Transverse colon (tissue), 4 donors: ENCODE results near the gene UGT1A5. TPM values are rescaled to one million over a fixed set of nuclear protein-coding genes. Genes with fewer than 3 reads are reported as not detected.

Experiments
- DNase-seq: peaks from one replicate; pipeline ENCODE4 v3.0.0-alpha.2; 2019
- H3K27ac ChIP-seq, 4 donors: fragments of 200-600 bp; sonication (generic); 2 replicates each; pipeline ENCODE4 v1.5.1; 2016 to 2018; ENCODE audit warnings: inconsistent platforms in 4 of 4
- H3K27me3 ChIP-seq: fragments of 200-600 bp; sonication (generic); 2 replicates; pipeline ENCODE4 v1.5.1; 2017; ENCODE audit warnings: inconsistent platforms
- H3K36me3 ChIP-seq, 4 donors: fragments of 200-600 bp; sonication (generic); 2 replicates each; pipeline ENCODE4 v1.5.1; 2017 to 2019; ENCODE audit warnings: inconsistent platforms in 4 of 4
- H3K4me1 ChIP-seq, 4 donors: fragments of 200-600 bp; sonication (generic); 2 replicates each; pipeline ENCODE4 v1.5.1; 2017 to 2020; ENCODE audit warnings: inconsistent platforms in 4 of 4
- H3K4me3 ChIP-seq, 4 donors: fragments of 200-600 bp; sonication (generic); 1 replicate in 1 of 4; 2 replicates in 3 of 4; pipeline versions ENCODE4 v1.5.1 to v1.6.1; 2017 to 2019; ENCODE audit warnings: inconsistent platforms in 4 of 4
- H3K9me3 ChIP-seq, 2 donors: fragments of 200-600 bp; sonication (generic); 2 replicates each; pipeline ENCODE4 v1.5.1; 2017 to 2019; ENCODE audit warnings: inconsistent platforms in 2 of 2
- EP300 ChIP-seq: sonication (generic); formaldehyde crosslinking; IDR thresholded peaks from one replicate; pipeline ENCODE4 v1.6.1; 2017; ENCODE audit warnings: antibody characterized with exemption, low read depth
- POLR2A ChIP-seq: fragments of 450-650 bp; IDR thresholded peaks from one replicate; pipeline ENCODE4 v1.6.1; 2016; ENCODE audit warnings: antibody characterized with exemption, mild to moderate bottlenecking, moderate library complexity
- POLR2AphosphoS5 ChIP-seq, 3 donors: sonication (generic); formaldehyde crosslinking; IDR thresholded peaks; one replicate each; pipeline ENCODE4 v1.6.1; 2016; ENCODE audit warnings: antibody characterized with exemption in 3 of 3
- WGBS, 2 donors: methylation state at CpG; one replicate each; pipeline ENCODE4 v1.1.5; 2018; ENCODE audit warnings: low coverage in 1 of 2; 5-methylcytosine and 5-hydroxymethylcytosine counted together
- in situ Hi-C, 4 donors: fragments of 200-750 bp; cut with MboI; loops; one replicate each; pipeline versions ENCODE4 v1.15.0 to v1.15.1; 2017; ENCODE audit warnings: low sequenced_read_pairs in 3 of 4, low pct_ligation_motif_present in 1 of 4, low pct_unique_long_range_greater_than_20kb in 1 of 4
- intact Hi-C: fragments of 100-400 bp; cut with DNase I; formaldehyde crosslinking; loops from one replicate; pipeline ENCODE4 v1.15.1; 2023; ENCODE audit warnings: low total_unique reads
- total RNA-seq, 4 donors: library from RNA; depleted of rRNA; stranded (reverse); fragments of >200 nt; gene quantifications; one replicate each; pipeline ENCODE4 v1.1.0, GENCODE V29; 2016
- TF ChIP-seq, protein P1 (sequence below), 5 experiments: fragments of 200-600 bp in 3 of 5; fragments of 450-650 bp in 2 of 5; sonication (generic) in 3 of 5; IDR thresholded peaks; 1 replicate in 2 of 5; 2 replicates in 3 of 5; pipeline ENCODE4 v1.5.1; 2016 to 2017; ENCODE audit warnings: antibody characterized with exemption in 5 of 5, inconsistent platforms in 3 of 5, mild to moderate bottlenecking in 2 of 5, moderate library complexity in 1 of 5

UGT1A5 gene
- total RNA-seq, 4 donors from 2014 or later = 3.2 to 18.3 (median 7.9) TPM

DNA sequence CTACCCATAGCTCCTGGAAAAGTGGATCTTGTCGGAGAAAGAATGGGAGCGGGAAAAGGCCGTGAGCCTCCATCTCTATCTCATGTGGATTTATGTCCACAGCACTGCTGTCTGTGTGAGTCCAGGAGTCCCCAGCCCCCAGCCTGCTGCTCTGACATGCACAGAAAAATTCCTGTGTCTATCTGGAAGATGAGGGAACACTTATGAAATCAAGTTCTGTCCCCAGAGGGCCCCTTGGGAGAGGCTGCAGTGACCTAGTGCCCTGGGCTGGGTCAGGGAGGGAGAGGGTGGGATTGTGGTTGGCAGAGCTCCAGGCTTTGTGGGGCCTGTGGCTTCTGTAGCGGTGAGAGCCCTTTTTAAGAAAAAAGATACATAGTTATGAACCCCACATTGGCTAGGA lies 104.1 kb downstream of the UGT1A5 start:
- Histone ChIP-seq H3K36me3 (no peaks in the 10 kb centered on the region), H3K27me3 (no peaks in the 10 kb centered on the region), H3K4me1 (no peaks in the 10 kb centered on the region), H3K9me3 (no peaks in the 10 kb centered on the region), H3K4me3 (no peak overlapping the region), H3K27ac (no peak overlapping the region)
- DNase-seq = peak; percentile 5
- TF ChIP-seq POLR2A = no peak
- no peak for TF ChIP-seq POLR2AphosphoS5 (IDR thresholded peaks at IDR 0.05)
- TF ChIP-seq, protein P1, sequence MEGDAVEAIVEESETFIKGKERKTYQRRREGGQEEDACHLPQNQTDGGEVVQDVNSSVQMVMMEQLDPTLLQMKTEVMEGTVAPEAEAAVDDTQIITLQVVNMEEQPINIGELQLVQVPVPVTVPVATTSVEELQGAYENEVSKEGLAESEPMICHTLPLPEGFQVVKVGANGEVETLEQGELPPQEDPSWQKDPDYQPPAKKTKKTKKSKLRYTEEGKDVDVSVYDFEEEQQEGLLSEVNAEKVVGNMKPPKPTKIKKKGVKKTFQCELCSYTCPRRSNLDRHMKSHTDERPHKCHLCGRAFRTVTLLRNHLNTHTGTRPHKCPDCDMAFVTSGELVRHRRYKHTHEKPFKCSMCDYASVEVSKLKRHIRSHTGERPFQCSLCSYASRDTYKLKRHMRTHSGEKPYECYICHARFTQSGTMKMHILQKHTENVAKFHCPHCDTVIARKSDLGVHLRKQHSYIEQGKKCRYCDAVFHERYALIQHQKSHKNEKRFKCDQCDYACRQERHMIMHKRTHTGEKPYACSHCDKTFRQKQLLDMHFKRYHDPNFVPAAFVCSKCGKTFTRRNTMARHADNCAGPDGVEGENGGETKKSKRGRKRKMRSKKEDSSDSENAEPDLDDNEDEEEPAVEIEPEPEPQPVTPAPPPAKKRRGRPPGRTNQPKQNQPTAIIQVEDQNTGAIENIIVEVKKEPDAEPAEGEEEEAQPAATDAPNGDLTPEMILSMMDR (IDR thresholded peaks at IDR 0.05) = no peak
- no peak for TF ChIP-seq EP300
- 17 to 83% methylated on average over 1 to 4 of the region's 4 CpGs for WGBS, 2 donors
- in situ Hi-C loops (no loop called here), intact Hi-C loops (no loop called here)

DNA sequence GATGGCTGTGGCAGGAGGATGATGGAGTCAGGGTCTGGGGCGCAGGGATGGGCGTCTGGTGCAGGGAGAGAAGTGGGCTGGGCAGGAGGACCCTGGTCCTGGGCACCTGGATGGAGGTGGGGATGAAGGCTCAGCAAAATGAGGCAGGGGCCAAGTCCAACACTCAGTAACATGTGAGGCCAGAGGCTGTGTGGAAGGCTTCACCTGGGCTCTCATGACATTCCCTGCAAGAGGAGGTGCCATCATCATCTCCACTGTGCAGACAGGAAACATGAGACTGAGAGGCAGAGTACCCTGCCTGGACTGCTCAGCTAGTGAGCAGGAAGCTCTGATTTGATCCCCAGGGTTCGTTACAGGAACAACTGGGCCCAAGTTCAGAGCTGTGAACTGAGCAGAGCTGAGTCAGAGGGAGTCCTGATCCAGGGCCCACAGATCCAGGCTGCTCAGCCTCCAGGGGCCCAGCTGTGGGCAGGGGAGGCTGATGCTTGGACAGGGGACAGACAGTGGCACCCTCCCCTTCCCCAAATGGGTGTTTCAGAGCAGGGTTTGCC lies 104.7 kb downstream of the UGT1A5 start:
- H3K4me3 ChIP-seq = no peak overlapping the region
- no peak overlapping the region for H3K27ac ChIP-seq
- intact Hi-C loops (no loop called here), in situ Hi-C loops (no loop called here)
- H3K27me3 ChIP-seq = no peaks in the 10 kb centered on the region
- H3K4me1 ChIP-seq = no peaks in the 10 kb centered on the region
- no peak for DNase-seq
- 80% methylated on average over 3 of the region's 3 CpGs; no CpG with 5 or more reads in 1 of the 2 donors for WGBS, 2 donors
- TF ChIP-seq EP300 (no peak), POLR2AphosphoS5 (IDR thresholded peaks at IDR 0.05) (no peak), POLR2A (no peak)
- TF ChIP-seq, protein P1 (IDR thresholded peaks at IDR 0.05) = no peak
- no peaks in the 10 kb centered on the region for H3K36me3 ChIP-seq
- no peaks in the 10 kb centered on the region for H3K9me3 ChIP-seq

DNA sequence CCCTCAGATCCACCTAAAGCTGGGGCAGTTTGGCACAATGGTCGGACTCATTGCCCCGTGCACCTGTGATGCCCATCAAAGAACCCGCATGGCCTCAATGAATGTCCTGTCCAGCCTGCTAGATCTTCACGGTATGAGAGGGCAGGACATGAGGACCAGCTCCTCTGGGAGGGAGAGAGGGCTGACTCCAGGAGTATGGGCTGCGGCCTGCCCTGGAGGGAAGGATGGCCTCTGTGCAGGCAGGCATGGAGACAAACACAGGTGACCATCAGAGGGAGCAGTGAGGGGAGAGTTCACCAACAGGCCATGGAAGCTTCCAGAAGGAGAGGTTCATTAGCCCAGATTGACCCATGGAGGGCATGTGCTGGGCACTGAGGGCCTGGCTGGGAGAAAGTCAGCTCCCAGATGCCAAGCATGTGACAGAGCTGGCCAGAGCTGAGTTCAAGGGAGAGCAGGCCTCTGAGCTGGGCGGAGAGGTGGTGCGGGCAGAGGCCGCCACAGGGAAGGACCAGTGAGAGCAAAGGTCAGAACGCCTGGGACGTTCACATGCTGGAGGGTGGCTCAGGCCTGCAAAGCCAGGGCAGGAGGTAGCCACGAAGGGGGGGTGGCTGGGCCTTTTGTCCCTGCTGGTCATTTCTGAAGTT lies 105.4 kb downstream of the UGT1A5 start:
- peak; percentile 4 for DNase-seq
- H3K27ac ChIP-seq = no peak overlapping the region
- WGBS, 2 donors = 80 to 83% methylated on average over 1 to 11 of the region's 11 CpGs

More for the DNA sequence above, 105.4 kb downstream of the UGT1A5 start:
- H3K36me3 ChIP-seq = no peaks in the 10 kb centered on the region
- H3K27me3 ChIP-seq = no peaks in the 10 kb centered on the region
- H3K9me3 ChIP-seq = no peaks in the 10 kb centered on the region
- no peaks in the 10 kb centered on the region for H3K4me1 ChIP-seq
- no peak overlapping the region for H3K4me3 ChIP-seq
- in situ Hi-C loops (no loop called here), intact Hi-C loops (no loop called here)
- no peak for TF ChIP-seq POLR2AphosphoS5 (IDR thresholded peaks at IDR 0.05)
- TF ChIP-seq, protein P1 (IDR thresholded peaks at IDR 0.05) = no peak
- no peak for TF ChIP-seq POLR2A
- TF ChIP-seq EP300 = no peak
